K562 (cell line): Measurements from ENCODE around the gene WDR70. TPM values are rescaled to one million over a fixed set of nuclear protein-coding genes. Genes with fewer than 3 reads are reported as not detected.
A peak's percentile ranks its signal among the peaks of the same experiment; 100 is the strongest.

Source experiments
- ARNT ChIP-seq, 2 experiments: fragments of 450-650 bp; IDR thresholded peaks; 2 replicates each; pipeline ENCODE4 v1.6.1; 2016; ENCODE audit warnings: mild to moderate bottlenecking in 1 of 2
- BCOR ChIP-seq: fragments of 450-650 bp; IDR thresholded peaks from 2 replicates; pipeline ENCODE4 v1.6.1; 2016
- CBX8 ChIP-seq: fragments of 200-600 bp; sonication (generic); IDR thresholded peaks from 2 replicates; pipeline ENCODE4 v1.6.1; 2012; ENCODE audit warnings: borderline replicate concordance, mixed run types, low read depth, mild to moderate bottlenecking, moderate library complexity, mixed read lengths, low read length, control low read depth, inconsistent platforms; ENCODE audit not compliant: poor library complexity, severe bottlenecking; ENCODE audit errors: extremely low read depth
- EWSR1 ChIP-seq: fragments of 450-650 bp; IDR thresholded peaks from 2 replicates; pipeline ENCODE4 v1.6.1; 2018; ENCODE audit warnings: borderline replicate concordance, mild to moderate bottlenecking, low read depth, moderate library complexity; ENCODE audit not compliant: partially characterized antibody
- HDAC6 ChIP-seq: IDR thresholded peaks from 2 replicates; pipeline ENCODE4 v1.6.1; 2012; ENCODE audit warnings: low read depth, mild to moderate bottlenecking, control low read depth, inconsistent platforms, low read length, moderate library complexity
- HEY1 ChIP-seq: fragments of 250-450 bp; sonication (Bioruptor Pico); IDR thresholded peaks from 2 replicates; pipeline ENCODE4 v1.5.0; 2020; ENCODE audit warnings: mild to moderate bottlenecking, moderate library complexity, borderline replicate concordance
- KDM4B ChIP-seq, 2 experiments: fragments of 450-650 bp in 1 of 2; sonication (generic) in 1 of 2; IDR thresholded peaks; 2 replicates each; pipeline ENCODE4 v1.6.1; 2016 to 2017; ENCODE audit warnings: borderline replicate concordance in 2 of 2, antibody characterized with exemption in 1 of 2, low read depth in 1 of 2, mild to moderate bottlenecking in 1 of 2
- MCM7 ChIP-seq, 2 experiments: fragments of 450-650 bp; IDR thresholded peaks; 2 replicates each; pipeline ENCODE4 v1.6.1; 2016 to 2018
- RAD21 ChIP-seq, 2 experiments: fragments of 250-450 bp in 1 of 2; fragments of 450-650 bp in 1 of 2; sonication (Bioruptor Pico) in 1 of 2; formaldehyde crosslinking in 1 of 2; IDR thresholded peaks in 1 of 2; conservative IDR thresholded peaks in 1 of 2; 2 replicates each; pipeline versions ENCODE4 v1.4.0 to v1.8.0; 2020 to 2022; ENCODE audit warnings: mild to moderate bottlenecking in 2 of 2, moderate library complexity in 1 of 2
- SAFB2 ChIP-seq: fragments of 200-400 bp; formaldehyde crosslinking; IDR thresholded peaks from 2 replicates; pipeline ENCODE4 v1.6.1; 2018; ENCODE audit warnings: borderline replicate concordance, low read length, low read depth, moderate library complexity; ENCODE audit not compliant: severe bottlenecking
- SNIP1 ChIP-seq: fragments of 450-650 bp; IDR thresholded peaks from 2 replicates; pipeline ENCODE4 v1.7.1; 2017; ENCODE audit warnings: low read depth, mild to moderate bottlenecking
- SREBF1 ChIP-seq: fragments of 150-350 bp; IDR thresholded peaks from 2 replicates; pipeline ENCODE4 v1.6.1; 2014; ENCODE audit warnings: antibody characterized with exemption, low read depth, low read length, borderline replicate concordance
- TAF9B ChIP-seq: fragments of 450-650 bp; IDR thresholded peaks from 2 replicates; pipeline ENCODE4 v1.6.1; 2018; ENCODE audit warnings: mild to moderate bottlenecking; ENCODE audit not compliant: partially characterized antibody
- ZFP30 ChIP-seq: fragments of 250-450 bp; sonication (Bioruptor Pico); IDR thresholded peaks from 2 replicates; pipeline ENCODE4 v1.8.0; 2022; ENCODE audit warnings: moderate library complexity, mild to moderate bottlenecking, inconsistent platforms, borderline replicate concordance
- ZFPM2 ChIP-seq: fragments of 250-450 bp; sonication (Bioruptor Pico); IDR thresholded peaks from 2 replicates; pipeline ENCODE4 v1.5.1; 2022; ENCODE audit warnings: mild to moderate bottlenecking
- ZNF174 ChIP-seq: fragments of 250-450 bp; sonication (Bioruptor Pico); IDR thresholded peaks from 2 replicates; pipeline ENCODE4 v1.4.0; 2020; ENCODE audit warnings: mild to moderate bottlenecking
- ZNF274 ChIP-seq: IDR thresholded peaks from 2 replicates; pipeline ENCODE4 v1.6.1; 2011; ENCODE audit warnings: low read depth, mild to moderate bottlenecking, low read length, moderate library complexity, borderline replicate concordance
- ZNF282 ChIP-seq: sonication (generic); formaldehyde crosslinking; IDR thresholded peaks from 2 replicates; pipeline ENCODE4 v1.8.1; 2023; ENCODE audit warnings: missing genetic modification reagents
- ZNF384 ChIP-seq: IDR thresholded peaks from 2 replicates; pipeline ENCODE4 v1.6.1; 2012; ENCODE audit warnings: low read depth, low read length, improper control_type of control experiment
- ZNF644 ChIP-seq: fragments of 200-800 bp; sonication (Bioruptor generic); IDR thresholded peaks from 2 replicates; pipeline ENCODE4 v1.6.1; 2016; ENCODE audit warnings: low read depth, missing genetic modification characterization, missing compliant biosample characterization
- polyA plus RNA-seq, 8 experiments: library from polyadenylated mRNA; depleted of rRNA in 4 of 8; stranded (reverse) in 5 of 8; unstranded in 3 of 8; fragments of >200 nt; fragmentation: Nextera tagmentation in 2 of 8; fragmentation: Illumina TruSeq in 1 of 8; extraction: Ambion mirVana in 2 of 8; extraction: Trizol in 1 of 8; gene quantifications; 2 replicates each; pipeline versions ENCODE4 v1.2.1 to v1.2.3, GENCODE V29; 2011 to 2014; ENCODE audit warnings: inconsistent platforms in 1 of 8, missing spikeins in 1 of 8
- total RNA-seq, 7 experiments: library from RNA; depleted of rRNA in 6 of 7; stranded (reverse); fragments of >200 nt in 6 of 7; fragmentation: Illumina TruSeq in 2 of 7; extraction: Trizol in 2 of 7; gene quantifications; 2 replicates each; pipeline versions ENCODE4 v1.2.1 to v1.2.3, GENCODE V29; 2011 to 2021; ENCODE audit warnings: low replicate concordance in 1 of 7
- TF ChIP-seq, protein P1 (sequence below): conservative IDR thresholded peaks from 2 replicates; pipeline ENCODE4 v1.6.1; 2011; ENCODE audit warnings: low read depth, mild to moderate bottlenecking, low read length; ENCODE audit not compliant: control insufficient read depth
- TF ChIP-seq, protein P2 (sequence below): fragments of 450-650 bp; IDR thresholded peaks from 2 replicates; pipeline ENCODE4 v1.6.1; 2018; ENCODE audit not compliant: partially characterized antibody

WDR70 gene
- total and polyA plus RNA-seq, 9 of the 15 experiments (the other 6 are each of a cell fraction or from before 2014, with no cell fraction given), result 16.8 to 46.6 (median 38.8) TPM

DNA sequence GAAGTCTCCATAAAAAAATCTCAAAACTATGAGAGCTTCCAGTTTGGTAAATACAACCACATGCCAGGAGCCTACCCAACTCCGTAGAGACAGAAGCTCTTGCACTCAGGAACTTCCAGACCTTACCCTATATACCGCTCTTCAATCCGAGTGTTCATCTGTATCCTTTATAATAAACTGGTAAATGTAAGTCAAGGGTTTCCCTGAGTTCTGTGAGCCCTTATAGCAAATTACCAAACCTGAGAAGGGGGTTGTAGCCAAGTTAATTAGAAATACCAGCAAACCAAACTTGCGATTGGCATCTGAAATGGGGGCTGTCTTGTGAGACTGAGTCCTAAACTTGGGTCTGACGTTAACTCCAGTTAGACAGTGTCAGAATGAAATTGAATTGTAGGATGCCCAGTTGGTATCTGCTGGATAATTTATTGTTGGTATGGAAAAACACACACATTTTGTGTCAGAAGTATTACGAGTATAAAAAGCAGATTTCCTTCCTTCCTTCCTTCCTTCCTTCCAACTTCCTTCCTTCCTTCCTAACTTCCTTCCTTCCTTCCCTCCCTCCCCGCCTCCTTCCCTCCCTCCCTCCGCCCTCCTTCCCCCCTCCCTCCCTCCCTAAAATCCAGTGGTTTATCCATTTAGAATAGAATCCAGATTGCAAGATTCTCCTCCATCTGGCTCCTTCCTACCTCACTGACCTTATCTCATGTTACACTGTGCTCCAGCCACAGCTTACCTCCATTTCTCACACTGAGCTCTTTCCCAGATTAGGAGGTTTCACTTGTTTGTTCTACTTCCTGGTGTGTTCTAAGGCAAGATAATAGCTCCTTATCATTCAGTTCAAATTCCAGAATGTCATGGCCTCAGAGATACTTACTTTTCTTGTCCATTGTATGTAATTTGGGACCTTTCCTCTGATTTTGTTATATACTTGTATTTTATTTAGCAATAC is 196.7 kb downstream of the WDR70 start (continued):
- TF ChIP-seq, protein P1, sequence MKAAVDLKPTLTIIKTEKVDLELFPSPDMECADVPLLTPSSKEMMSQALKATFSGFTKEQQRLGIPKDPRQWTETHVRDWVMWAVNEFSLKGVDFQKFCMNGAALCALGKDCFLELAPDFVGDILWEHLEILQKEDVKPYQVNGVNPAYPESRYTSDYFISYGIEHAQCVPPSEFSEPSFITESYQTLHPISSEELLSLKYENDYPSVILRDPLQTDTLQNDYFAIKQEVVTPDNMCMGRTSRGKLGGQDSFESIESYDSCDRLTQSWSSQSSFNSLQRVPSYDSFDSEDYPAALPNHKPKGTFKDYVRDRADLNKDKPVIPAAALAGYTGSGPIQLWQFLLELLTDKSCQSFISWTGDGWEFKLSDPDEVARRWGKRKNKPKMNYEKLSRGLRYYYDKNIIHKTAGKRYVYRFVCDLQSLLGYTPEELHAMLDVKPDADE, result no peak
- TF ChIP-seq TAF9B, result no peak
- TF ChIP-seq, protein P2, sequence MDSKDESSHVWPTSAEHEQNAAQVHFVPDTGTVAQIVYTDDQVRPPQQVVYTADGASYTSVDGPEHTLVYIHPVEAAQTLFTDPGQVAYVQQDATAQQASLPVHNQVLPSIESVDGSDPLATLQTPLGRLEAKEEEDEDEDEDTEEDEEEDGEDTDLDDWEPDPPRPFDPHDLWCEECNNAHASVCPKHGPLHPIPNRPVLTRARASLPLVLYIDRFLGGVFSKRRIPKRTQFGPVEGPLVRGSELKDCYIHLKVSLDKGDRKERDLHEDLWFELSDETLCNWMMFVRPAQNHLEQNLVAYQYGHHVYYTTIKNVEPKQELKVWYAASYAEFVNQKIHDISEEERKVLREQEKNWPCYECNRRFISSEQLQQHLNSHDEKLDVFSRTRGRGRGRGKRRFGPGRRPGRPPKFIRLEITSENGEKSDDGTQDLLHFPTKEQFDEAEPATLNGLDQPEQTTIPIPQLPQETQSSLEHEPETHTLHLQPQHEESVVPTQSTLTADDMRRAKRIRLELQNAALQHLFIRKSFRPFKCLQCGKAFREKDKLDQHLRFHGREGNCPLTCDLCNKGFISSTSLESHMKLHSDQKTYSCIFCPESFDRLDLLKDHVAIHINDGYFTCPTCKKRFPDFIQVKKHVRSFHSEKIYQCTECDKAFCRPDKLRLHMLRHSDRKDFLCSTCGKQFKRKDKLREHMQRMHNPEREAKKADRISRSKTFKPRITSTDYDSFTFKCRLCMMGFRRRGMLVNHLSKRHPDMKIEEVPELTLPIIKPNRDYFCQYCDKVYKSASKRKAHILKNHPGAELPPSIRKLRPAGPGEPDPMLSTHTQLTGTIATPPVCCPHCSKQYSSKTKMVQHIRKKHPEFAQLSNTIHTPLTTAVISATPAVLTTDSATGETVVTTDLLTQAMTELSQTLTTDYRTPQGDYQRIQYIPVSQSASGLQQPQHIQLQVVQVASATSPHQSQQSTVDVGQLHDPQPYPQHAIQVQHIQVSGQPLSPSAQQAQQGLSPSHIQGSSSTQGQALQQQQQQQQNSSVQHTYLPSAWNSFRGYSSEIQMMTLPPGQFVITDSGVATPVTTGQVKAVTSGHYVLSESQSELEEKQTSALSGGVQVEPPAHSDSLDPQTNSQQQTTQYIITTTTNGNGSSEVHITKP, result no peak
- TF ChIP-seq ARNT (IDR thresholded peaks at IDR 0.05), result peak; percentile 85 to 87; a peak in 2 of 4 replicates
- no peak for TF ChIP-seq ZNF174 (CRISPR knock-in tag)
- TF ChIP-seq MCM7 (IDR thresholded peaks at IDR 0.05), result no peak
- no peak for TF ChIP-seq SNIP1
- no peak for TF ChIP-seq KDM4B (IDR thresholded peaks at IDR 0.05; ENCODE audit: borderline replicate concordance in 2 of 2, low read depth in 1 of 2)
- TF ChIP-seq ZFP30 (CRISPR knock-in tag), result no peak
- TF ChIP-seq BCOR, result peak; percentile 18; the same call in 1 of the 2 replicates
- no peak for TF ChIP-seq SREBF1
- no peak for TF ChIP-seq HEY1 (CRISPR knock-in tag)
- TF ChIP-seq RAD21 (CRISPR knock-in tag; conservative IDR thresholded peaks at IDR 0.05 in 1 of 2, IDR thresholded peaks at IDR 0.05 in 1 of 2), result 0 out of 4 replicates have a peak, but pooled peaks of 1 of the 2 experiments have one; percentile 6
- no peak for TF ChIP-seq ZNF384
- no peak for TF ChIP-seq ZNF282
- peak; percentile 58; the same call in 1 of the 2 replicates for TF ChIP-seq ZNF644 (tag)
- TF ChIP-seq HDAC6, result no peak
- TF ChIP-seq EWSR1, result no peak
- TF ChIP-seq ZFPM2 (CRISPR knock-in tag), result no peak
- TF ChIP-seq SAFB2, result no peak
- TF ChIP-seq ZNF274, result no peak
- TF ChIP-seq CBX8, result no peak
